Stimulated activated CD8-positive, alpha-beta memory T cell treated with anti-CD3 and anti-CD28 coated beads, Interleukin-12 subunit alpha, Interleukin-12 subunit beta, amount 100 ng/mL, for 24 hours (primary cell): Measurements from ENCODE around the gene ZNF280C.
"Not testable (repeated sequence)": the region's sequence is repeated elsewhere in the genome, so short reads cannot be mapped to it uniquely, and the experiment has no call there.

Source experiments
- DNase-seq: peaks from one replicate; pipeline ENCODE4 v3.0.0-alpha.2; 2020; ENCODE audit errors: extremely low read depth

Gene ZNF280C

GRCh38 chrX:130268449-130269170 is at the start of gene ZNF280C:
TSS of gene ZNF280C (minus strand) at chrX:130268899. CDS start at chrX:130260449, 8,450 bp downstream.
- peak; percentile 66 for DNase-seq

- no peak for DNase-seq
Observed at GRCh38 chrX:130304587-130305368, 36.1 kb upstream of the ZNF280C start.

GRCh38 chrX:130301977-130302376 is 33.3 kb upstream of the ZNF280C start:
- DNase-seq, result no peak

GRCh38 chrX:130301405-130301804 is 32.7 kb upstream of the ZNF280C start:
- DNase-seq, result no peak

- DNase-seq, result no peak
Observed at GRCh38 chrX:130300010-130300282, 31.2 kb upstream of the ZNF280C start.

- DNase-seq, result no peak
Observed at GRCh38 chrX:130299279-130300009, 30.7 kb upstream of the ZNF280C start.

GRCh38 chrX:130296743-130297142 is 28.0 kb upstream of the ZNF280C start:
- DNase-seq, result no peak

- no peak for DNase-seq
Observed at GRCh38 chrX:130296297-130296678, 27.6 kb upstream of the ZNF280C start.

- no peak for DNase-seq
Observed at GRCh38 chrX:130295519-130296296, 27.0 kb upstream of the ZNF280C start.

- no peak for DNase-seq
Observed at GRCh38 chrX:130287071-130287770, 18.5 kb upstream of the ZNF280C start.

GRCh38 chrX:130285710-130286109 is 17.0 kb upstream of the ZNF280C start:
- DNase-seq, result no peak

- DNase-seq, result no peak
Observed at GRCh38 chrX:130285069-130285620, 16.4 kb upstream of the ZNF280C start.

- DNase-seq, result no peak
Observed at GRCh38 chrX:130282151-130282550, 13.5 kb upstream of the ZNF280C start.

GRCh38 chrX:130280901-130281300 is 12.2 kb upstream of the ZNF280C start:
- DNase-seq, result no peak

GRCh38 chrX:130272253-130272652 is 3.6 kb upstream of the ZNF280C start:
- not testable (repeated sequence) for DNase-seq

GRCh38 chrX:130269391-130269790 is 692 bp upstream of the ZNF280C start:
- not testable (repeated sequence) for DNase-seq

- no peak for DNase-seq
Observed at GRCh38 chrX:130267956-130268448, 697 bp downstream of the ZNF280C start.

GRCh38 chrX:130264573-130264972 is 4.1 kb downstream of the ZNF280C start:
- no peak for DNase-seq

GRCh38 chrX:130263016-130263415 is 5.7 kb downstream of the ZNF280C start:
- no peak for DNase-seq

GRCh38 chrX:130262231-130262630 is 6.5 kb downstream of the ZNF280C start:
- DNase-seq, result no peak
